Psoas muscle (tissue), 8 donors: Measurements from ENCODE around the gene NELFA. TPM values are rescaled to one million over a fixed set of nuclear protein-coding genes. Genes with fewer than 3 reads are reported as not detected.
A peak's percentile ranks its signal among the peaks of the same experiment; 100 is the strongest.

Experiments used
- ATAC-seq, 4 donors: fragments of 200-7000 bp; cut with Tn5 transposase; one replicate each; pipeline ENCODE4 v1.9.1; 2020; ENCODE audit warnings: moderate library complexity in 3 of 4, mild to moderate bottlenecking in 2 of 4
- DNase-seq, 2 donors: peaks; one replicate each; pipeline ENCODE4 v3.0.0-alpha.2; 2020
- H3K27ac ChIP-seq: fragments of 200-600 bp; one replicate; pipeline ENCODE4 v1.8.0; 2022
- H3K27me3 ChIP-seq, 3 donors: fragments of 200-600 bp in 1 of 3; one replicate each; pipeline versions ENCODE4 v1.6.1 to v1.8.0; 2013 to 2022; ENCODE audit warnings: low read length in 2 of 3, mild to moderate bottlenecking in 2 of 3, moderate library complexity in 1 of 3; ENCODE audit not compliant: insufficient read depth in 3 of 3
- H3K36me3 ChIP-seq, 2 donors: fragments of 200-600 bp in 1 of 2; one replicate each; pipeline versions ENCODE4 v1.6.1 to v1.8.0; 2013 to 2022; ENCODE audit warnings: low read depth in 1 of 2, mild to moderate bottlenecking in 1 of 2, moderate library complexity in 1 of 2; ENCODE audit not compliant: insufficient read depth in 1 of 2
- H3K4me1 ChIP-seq: fragments of 200-600 bp; one replicate; pipeline ENCODE4 v1.8.0; 2022
- H3K4me3 ChIP-seq: fragments of 200-600 bp; one replicate; pipeline ENCODE4 v1.8.0; 2022; ENCODE audit warnings: mild to moderate bottlenecking
- H3K9me3 ChIP-seq: fragments of 200-600 bp; one replicate; pipeline ENCODE4 v1.8.0; 2022
- CTCF ChIP-seq: fragments of 200-600 bp; IDR thresholded peaks from one replicate; pipeline ENCODE4 v1.8.0; 2022; ENCODE audit warnings: antibody characterized with exemption
- WGBS, 3 donors: extraction: QIAGEN DNeasy Blood & Tissue Kit; methylation state at CpG; one replicate each; pipeline versions ENCODE4 v1.1.6 to v1.1.7; 2013; 5-methylcytosine and 5-hydroxymethylcytosine counted together
- intact Hi-C, 2 donors: fragments of 100-400 bp; cut with DNase I; formaldehyde crosslinking; loops; one replicate each; pipeline versions ENCODE4 v1.11.0 to v1.14.2; 2022
- polyA plus RNA-seq, 3 donors: library from polyadenylated mRNA; stranded (reverse); fragments of 200-250 nt; gene quantifications; one replicate each; pipeline ENCODE4 v1.2.3, GENCODE V29; 2013
- total RNA-seq, 4 donors: library from RNA; stranded (reverse); fragmentation: NEBNext Ultra II Directional in 2 of 4; extraction: Animal tissue kit (Norgen Biotek cat#: 25700) in 2 of 4; gene quantifications; one replicate each; pipeline versions ENCODE4 v1.2.1 to v1.2.4, GENCODE V29; 2021 to 2023
- donor health status: healthy with polysubstance abuse.
- donor health status: DM: no; HTN: no; CAD: no; lungs with moderate emphysema.
- donor health status: Bipolar disorder and iron deficiency.
- donor health status: healthy.
- donor health status: DM: yes; HTN: yes; CAD: no.
- donor health status: DM: no; HTN: no; CAD: no.
- donor health status: DM: no; HTN: no; CAD: no.
- donor health status: DM: yes; HTN: yes; CAD: no.

The NELFA gene
- total and polyA plus RNA-seq, 7 donors = 11.4 to 20.2 (median 13.2) TPM

- intact Hi-C loops = no loop called here
- no peak for TF ChIP-seq CTCF
- no peak for ATAC-seq
- H3K36me3 ChIP-seq = peaks cover 0 to 65% of the 10 kb centered on the region in 2 donors
- H3K27ac ChIP-seq = no peak overlapping the region
- peak in 1 of 2 donors; percentile 10 for DNase-seq
- no peaks in the 10 kb centered on the region for H3K27me3 ChIP-seq
- H3K9me3 ChIP-seq = no peaks in the 10 kb centered on the region
- H3K4me1 ChIP-seq = no peaks in the 10 kb centered on the region
- 92 to 95% (median 92%) methylated on average over 8 of the region's 8 CpGs for WGBS, 3 donors
- no peak overlapping the region for H3K4me3 ChIP-seq
These were observed 33.9 kb downstream of the NELFA start for GRCh38 chr4:1974840-1975239.

GRCh38 chr4:1973661-1974060, 35.1 kb downstream of the NELFA start:
- WGBS, 3 donors = 93 to 94% (median 94%) methylated on average over 18 of the region's 18 CpGs
- Histone ChIP-seq H3K9me3 (no peaks in the 10 kb centered on the region), H3K4me3 (no peak overlapping the region), H3K36me3 (peaks cover 0 to 54% of the 10 kb centered on the region in 2 donors), H3K4me1 (no peaks in the 10 kb centered on the region), H3K27me3 (no peaks in the 10 kb centered on the region), H3K27ac (no peak overlapping the region)
- TF ChIP-seq CTCF = no peak
- intact Hi-C loops = no loop called here
- ATAC-seq (no peak), DNase-seq (peak in 1 of 2 donors; percentile 45)

GRCh38 chr4:1973218-1973617, 35.6 kb downstream of the NELFA start:
- DNase-seq (peak in 1 of 2 donors; percentile 35), ATAC-seq (no peak)
- Histone ChIP-seq H3K27me3 (no peaks in the 10 kb centered on the region), H3K4me3 (no peak overlapping the region), H3K27ac (no peak overlapping the region), H3K9me3 (no peaks in the 10 kb centered on the region), H3K4me1 (no peaks in the 10 kb centered on the region), H3K36me3 (peaks cover 0 to 50% of the 10 kb centered on the region in 2 donors)
- TF ChIP-seq CTCF = no peak
- 76 to 88% (median 83%) methylated on average over 12 of the region's 12 CpGs for WGBS, 3 donors
- intact Hi-C loops = no loop called here

- peaks cover 0 to 49% of the 10 kb centered on the region in 2 donors for H3K36me3 ChIP-seq
- ATAC-seq = no peak
- no peak overlapping the region for H3K27ac ChIP-seq
- no peaks in the 10 kb centered on the region for H3K4me1 ChIP-seq
- no peak overlapping the region for H3K4me3 ChIP-seq
- no peaks in the 10 kb centered on the region for H3K9me3 ChIP-seq
- DNase-seq = peak in 1 of 2 donors; percentile 14
- TF ChIP-seq CTCF = no peak
- H3K27me3 ChIP-seq = no peaks in the 10 kb centered on the region
- WGBS, 3 donors = 92 to 97% (median 93%) methylated on average over 10 of the region's 10 CpGs
- intact Hi-C loops = no loop called here
These were observed 36.4 kb downstream of the NELFA start for GRCh38 chr4:1972414-1972813.

- H3K27me3 ChIP-seq = no peaks in the 10 kb centered on the region
- no peak overlapping the region for H3K4me3 ChIP-seq
- WGBS, 3 donors = 96 to 97% (median 97%) methylated on average over 16 of the region's 16 CpGs
- DNase-seq (peak in 1 of 2 donors; percentile 28), ATAC-seq (no peak)
- H3K9me3 ChIP-seq = no peaks in the 10 kb centered on the region
- no peak for TF ChIP-seq CTCF
- intact Hi-C loops = no loop called here
- H3K4me1 ChIP-seq = no peaks in the 10 kb centered on the region
- no peak overlapping the region for H3K27ac ChIP-seq
- H3K36me3 ChIP-seq = peaks cover 0 to 42% of the 10 kb centered on the region in 2 donors
These were observed 37.1 kb downstream of the NELFA start for GRCh38 chr4:1971456-1972200.
